HEK293 (cell line): ENCODE measurements around the gene CCDC187.

Experiments used
- CTCF ChIP-seq: fragments of 450-650 bp; formaldehyde crosslinking; IDR thresholded peaks from 2 replicates; pipeline ENCODE4 v1.5.1; 2016; ENCODE audit warnings: missing biosample characterization, missing genetic modification characterization
- ELK4 ChIP-seq: IDR thresholded peaks from 2 replicates; pipeline ENCODE4 v1.6.1; 2011; ENCODE audit warnings: mild to moderate bottlenecking, low read depth, low read length, borderline replicate concordance
- MEIS1 ChIP-seq: sonication (generic); formaldehyde crosslinking; IDR thresholded peaks from 2 replicates; pipeline ENCODE4 v1.8.1; 2022; ENCODE audit warnings: missing genetic modification reagents, mild to moderate bottlenecking, borderline replicate concordance
- MYNN ChIP-seq: fragments of 450-650 bp; formaldehyde crosslinking; IDR thresholded peaks from 2 replicates; pipeline ENCODE4 v1.5.1; 2016; ENCODE audit warnings: missing biosample characterization, missing genetic modification characterization, borderline replicate concordance
- REST ChIP-seq: fragments of 450-650 bp; formaldehyde crosslinking; IDR thresholded peaks from 2 replicates; pipeline ENCODE4 v1.5.1; 2016; ENCODE audit warnings: missing biosample characterization, missing genetic modification characterization
- TCF7L2 ChIP-seq: IDR thresholded peaks from 2 replicates; pipeline ENCODE4 v1.6.1; 2011; ENCODE audit warnings: low read depth, mild to moderate bottlenecking, inconsistent platforms, low read length, moderate library complexity, borderline replicate concordance
- ZBTB8A ChIP-seq: fragments of 450-650 bp; formaldehyde crosslinking; IDR thresholded peaks from 2 replicates; pipeline ENCODE4 v1.5.1; 2016; ENCODE audit warnings: missing biosample characterization, missing genetic modification characterization
- ZFP41 ChIP-seq: fragments of 450-650 bp; formaldehyde crosslinking; IDR thresholded peaks from 2 replicates; pipeline ENCODE4 v1.5.1; 2016; ENCODE audit warnings: missing biosample characterization, missing genetic modification characterization, borderline replicate concordance
- ZNF24 ChIP-seq: fragments of 450-650 bp; formaldehyde crosslinking; IDR thresholded peaks from 2 replicates; pipeline ENCODE4 v1.5.1; 2016; ENCODE audit warnings: missing biosample characterization, missing genetic modification characterization
- ZNF26 ChIP-seq: fragments of 450-650 bp; formaldehyde crosslinking; IDR thresholded peaks from 2 replicates; pipeline ENCODE4 v1.5.1; 2016; ENCODE audit warnings: missing biosample characterization, missing genetic modification characterization
- ZNF747 ChIP-seq: fragments of 450-650 bp; formaldehyde crosslinking; IDR thresholded peaks from 2 replicates; pipeline ENCODE4 v1.5.1; 2016; ENCODE audit warnings: missing biosample characterization, missing genetic modification characterization
- ZSCAN18 ChIP-seq: fragments of 450-650 bp; formaldehyde crosslinking; IDR thresholded peaks from 2 replicates; pipeline ENCODE4 v1.5.1; 2016; ENCODE audit warnings: missing biosample characterization, missing genetic modification characterization

- TF ChIP-seq CTCF (tag by site-specific recombination) = no peak
- no peak for TF ChIP-seq TCF7L2
- no peak for TF ChIP-seq REST (tag by site-specific recombination)
- TF ChIP-seq ELK4 = no peak
- TF ChIP-seq ZBTB8A (tag by site-specific recombination) = no peak
- no peak for TF ChIP-seq ZSCAN18 (tag by site-specific recombination)
- no peak for TF ChIP-seq ZNF26
- no peak for TF ChIP-seq ZFP41 (tag by site-specific recombination)
- TF ChIP-seq MYNN (tag by site-specific recombination) = no peak
- TF ChIP-seq ZNF24 (tag by site-specific recombination) = no peak
- no peak for TF ChIP-seq MEIS1 (CRISPR knock-in tag)
- TF ChIP-seq ZNF747 (tag by site-specific recombination) = no peak
These were observed 42.2 kb upstream of the CCDC187 start for GRCh38 chr9:136346157-136346481.
